HG03439 (cell line): Measurements from ENCODE around the gene OR6V1.

ENCODE experiments used
- ATAC-seq: cut with Tn5 transposase; IDR thresholded peaks from one replicate; pipeline ENCODE4 v1.9.1; 2021; ENCODE audit warnings: mild to moderate bottlenecking, moderate library complexity; ENCODE audit not compliant: unreplicated experiment

Gene OR6V1, protein sequence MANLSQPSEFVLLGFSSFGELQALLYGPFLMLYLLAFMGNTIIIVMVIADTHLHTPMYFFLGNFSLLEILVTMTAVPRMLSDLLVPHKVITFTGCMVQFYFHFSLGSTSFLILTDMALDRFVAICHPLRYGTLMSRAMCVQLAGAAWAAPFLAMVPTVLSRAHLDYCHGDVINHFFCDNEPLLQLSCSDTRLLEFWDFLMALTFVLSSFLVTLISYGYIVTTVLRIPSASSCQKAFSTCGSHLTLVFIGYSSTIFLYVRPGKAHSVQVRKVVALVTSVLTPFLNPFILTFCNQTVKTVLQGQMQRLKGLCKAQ

DNA sequence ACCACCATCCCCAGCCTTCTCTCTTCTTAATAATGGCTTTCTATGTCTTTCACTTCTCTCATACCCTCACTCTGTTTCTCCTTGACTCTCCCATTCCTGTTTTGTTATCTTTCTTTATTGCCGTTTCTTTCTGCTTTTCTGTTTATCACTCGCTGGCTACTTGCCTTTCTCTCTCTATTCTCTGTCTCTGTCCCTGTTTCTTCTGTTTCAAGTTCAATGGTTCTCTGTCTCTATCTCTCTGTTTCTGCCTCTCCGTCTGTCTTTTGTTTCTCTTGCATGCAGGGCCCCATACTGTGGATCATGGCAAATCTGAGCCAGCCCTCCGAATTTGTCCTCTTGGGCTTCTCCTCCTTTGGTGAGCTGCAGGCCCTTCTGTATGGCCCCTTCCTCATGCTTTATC lies at the start of gene OR6V1:
Gene OR6V1 (plus strand): TSS at position 301 of the 400 bp plus-strand sequence. CDS start 0 bp downstream, at position 301.
- no peak for ATAC-seq

DNA sequence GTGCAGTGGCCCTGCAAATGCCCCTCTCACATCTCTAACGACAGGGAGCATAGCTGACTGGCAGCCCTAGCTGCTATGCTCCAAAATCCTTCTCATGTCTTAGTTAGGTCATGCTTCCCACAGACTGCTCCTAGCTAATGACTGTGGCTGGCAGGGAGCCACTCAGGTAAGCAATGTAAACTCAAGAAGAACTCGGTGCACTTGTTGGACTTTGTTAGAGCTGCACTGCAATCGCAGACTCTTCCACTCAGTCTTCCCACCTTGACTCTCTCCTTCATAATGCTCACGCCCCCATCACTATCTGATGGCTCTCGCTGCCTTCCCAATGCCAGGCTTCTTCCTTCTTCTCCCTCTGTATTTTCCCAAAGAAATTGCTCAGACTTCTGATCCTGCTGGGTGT lies 49.2 kb upstream of the OR6V1 start:
- ATAC-seq: no peak

DNA sequence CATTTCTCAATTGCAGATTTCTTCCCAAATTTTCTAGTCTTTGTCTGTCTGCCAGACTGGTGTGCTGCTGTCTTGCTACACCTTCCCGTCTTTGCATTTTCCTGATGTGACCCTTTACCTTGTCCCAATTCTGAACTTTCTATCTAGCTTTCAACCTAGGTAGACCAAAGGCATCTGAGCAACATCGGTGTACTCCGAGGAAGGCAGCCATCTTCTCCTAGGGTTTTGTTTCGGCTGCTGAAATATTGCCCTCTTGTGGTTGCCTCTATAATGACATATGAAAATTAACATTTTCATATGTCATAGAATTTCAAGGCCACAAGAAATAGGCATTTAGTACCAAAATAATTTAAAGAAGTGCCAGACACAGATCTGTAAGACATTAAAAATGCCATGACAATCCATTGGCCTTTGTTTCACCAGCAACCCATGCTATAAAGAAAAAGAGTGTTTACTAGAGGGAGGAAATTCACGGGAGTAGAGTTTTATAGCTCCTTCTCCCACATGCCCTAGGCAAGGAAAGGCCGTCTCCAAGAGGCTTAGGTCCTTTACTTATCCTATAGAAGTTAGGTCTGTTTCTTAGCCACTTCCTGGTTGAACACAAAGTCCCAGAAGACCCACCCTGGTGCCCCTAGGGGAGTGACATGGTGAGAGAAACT lies 48.6 kb upstream of the OR6V1 start:
- peak; percentile 58 for ATAC-seq

DNA sequence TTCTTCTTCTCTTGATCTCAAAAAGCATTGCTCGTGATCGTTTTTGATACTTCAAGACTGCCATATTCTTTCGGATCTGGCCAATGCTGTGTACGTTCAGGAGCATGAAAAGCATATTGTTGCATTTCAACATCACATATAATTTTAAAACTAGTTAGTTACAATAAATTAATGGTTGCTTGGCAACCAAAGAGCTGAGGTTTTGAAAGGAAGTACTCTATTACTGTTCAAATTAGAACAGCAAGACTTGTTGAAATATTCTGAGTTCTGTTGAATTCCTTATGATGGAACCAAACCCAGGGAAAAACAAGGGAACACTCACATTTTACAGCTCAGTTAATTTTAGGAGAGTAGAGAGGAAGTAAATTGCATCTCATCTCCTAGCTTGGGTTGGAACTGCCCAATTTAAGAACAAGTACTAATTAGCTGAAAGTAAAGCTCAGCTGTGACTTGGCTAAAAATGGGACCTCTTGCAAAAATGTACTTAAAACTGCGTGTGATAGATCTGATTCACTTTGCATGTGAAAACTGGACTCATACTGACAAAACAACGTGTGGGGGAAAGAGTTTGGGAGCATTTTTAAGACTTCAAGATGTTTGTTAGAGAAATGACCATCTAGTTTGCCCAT lies 46.4 kb upstream of the OR6V1 start:
- ATAC-seq: no peak

DNA sequence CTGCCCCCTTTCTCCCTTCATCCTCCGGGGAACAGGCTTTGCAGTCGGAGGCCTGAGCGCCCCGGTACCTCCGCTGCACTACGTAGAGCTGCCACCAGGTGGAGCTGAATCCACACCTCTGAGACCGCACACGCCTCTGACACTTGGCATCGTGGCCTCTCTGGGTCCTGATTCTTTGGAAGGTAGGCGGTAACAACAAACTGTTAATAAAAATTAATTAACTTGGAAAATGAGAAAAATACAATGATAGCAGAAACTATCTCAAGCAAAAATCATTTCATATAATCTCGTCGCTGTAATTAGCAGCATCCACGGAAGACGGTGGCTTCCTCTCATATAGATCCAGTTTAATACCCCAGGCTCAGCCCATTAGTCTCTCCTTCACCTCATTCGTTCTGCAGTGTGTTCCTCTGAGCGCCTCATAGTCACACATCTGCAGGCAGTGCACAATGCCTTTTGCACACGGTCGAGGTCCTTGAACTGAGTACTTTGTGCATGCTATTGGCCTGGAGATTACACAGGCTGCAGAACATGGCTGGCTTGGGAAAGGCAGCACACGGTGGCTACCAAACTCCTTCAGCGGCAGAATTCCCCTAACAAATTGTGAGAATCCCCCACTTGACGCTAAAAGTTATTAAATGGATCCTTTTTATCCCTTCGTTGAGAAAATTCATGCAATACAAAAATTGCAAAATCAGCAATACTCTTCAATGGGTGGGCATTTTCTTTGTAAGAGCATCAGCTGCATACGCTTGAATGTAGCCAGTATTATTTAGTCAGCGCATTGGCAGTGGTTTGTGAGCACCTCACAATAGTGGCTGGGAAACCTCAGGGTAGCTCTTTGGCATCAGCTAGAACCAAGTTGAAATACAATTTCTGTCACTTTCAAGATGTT lies 43.9 kb upstream of the OR6V1 start:
- ATAC-seq: peak; percentile 88

DNA sequence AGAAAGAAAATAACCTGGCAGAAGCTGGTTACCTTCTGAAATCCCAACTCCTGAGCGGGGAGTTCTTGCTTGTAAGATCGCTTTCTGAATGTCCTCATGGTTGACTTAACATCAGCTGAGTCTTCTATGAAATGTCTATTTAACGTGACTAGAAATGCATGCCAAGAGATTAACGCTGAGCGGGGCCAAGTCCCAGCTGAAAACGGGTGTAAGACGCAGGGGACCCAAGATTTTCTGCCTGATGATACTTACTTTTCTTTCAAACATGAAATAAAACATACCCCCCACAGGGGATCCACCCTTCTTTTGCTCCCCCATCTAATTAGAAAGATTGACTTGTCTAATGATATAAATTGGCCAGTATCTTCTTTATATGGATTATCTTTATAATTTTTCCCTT lies 40.1 kb upstream of the OR6V1 start:
- no peak for ATAC-seq

DNA sequence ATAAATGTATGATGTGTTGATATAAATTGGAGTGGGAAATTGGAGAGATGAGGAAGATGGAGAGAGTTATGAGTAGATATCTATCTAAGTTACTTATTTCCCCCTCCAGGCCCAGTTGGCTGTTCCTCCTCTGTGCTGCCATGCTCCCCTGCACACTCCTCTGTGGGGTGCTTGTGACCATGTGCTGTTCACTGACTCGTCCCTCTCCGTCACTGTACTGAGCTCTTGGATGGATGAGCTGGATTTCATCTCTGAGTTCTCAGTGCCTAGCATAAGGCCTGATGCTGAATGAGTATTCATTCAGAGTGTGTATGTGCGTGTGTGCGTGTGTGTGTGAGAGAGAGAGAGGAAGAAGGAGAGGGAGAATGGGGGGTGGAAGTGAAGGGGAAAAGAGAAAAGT lies 39.7 kb upstream of the OR6V1 start:
- ATAC-seq: no peak

DNA sequence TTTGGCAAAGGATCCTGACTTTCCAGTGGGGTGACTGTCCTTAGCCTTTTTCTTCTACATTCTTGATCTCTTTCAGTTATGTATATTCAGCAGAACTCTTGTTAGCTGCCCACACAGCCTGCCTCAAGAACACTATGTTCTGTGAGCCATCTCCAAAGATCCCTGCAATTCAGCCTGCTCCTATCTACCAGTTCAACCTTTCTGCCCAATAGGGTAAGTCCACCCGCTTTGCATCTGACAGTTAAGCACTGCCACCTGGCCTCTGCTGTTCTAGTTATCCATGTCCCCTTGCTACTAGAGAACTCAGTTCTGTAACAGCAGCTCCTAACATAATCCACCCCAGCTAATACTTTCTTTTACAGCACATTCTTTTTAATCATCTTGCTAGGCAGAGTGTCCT lies 38.7 kb upstream of the OR6V1 start:
- no peak for ATAC-seq

DNA sequence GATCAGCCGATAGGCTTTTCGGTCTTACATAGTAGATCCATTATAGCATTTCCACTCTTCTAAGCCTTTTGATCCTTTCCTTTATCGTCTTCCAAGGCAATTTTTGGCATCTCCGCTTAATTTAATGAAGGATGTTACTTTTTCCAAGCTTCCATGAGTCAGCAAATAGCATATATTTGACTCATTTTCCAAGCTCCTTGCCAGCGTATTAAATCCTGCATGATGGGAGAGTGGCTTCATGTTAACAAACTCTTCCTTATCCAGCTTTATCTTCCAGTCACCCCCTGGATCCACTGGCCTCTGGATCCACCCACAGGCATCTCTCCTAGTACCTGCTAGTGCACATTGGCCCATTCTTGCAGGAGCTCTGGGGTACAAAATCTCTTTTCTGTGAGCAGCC lies 38.2 kb upstream of the OR6V1 start:
- ATAC-seq: no peak

DNA sequence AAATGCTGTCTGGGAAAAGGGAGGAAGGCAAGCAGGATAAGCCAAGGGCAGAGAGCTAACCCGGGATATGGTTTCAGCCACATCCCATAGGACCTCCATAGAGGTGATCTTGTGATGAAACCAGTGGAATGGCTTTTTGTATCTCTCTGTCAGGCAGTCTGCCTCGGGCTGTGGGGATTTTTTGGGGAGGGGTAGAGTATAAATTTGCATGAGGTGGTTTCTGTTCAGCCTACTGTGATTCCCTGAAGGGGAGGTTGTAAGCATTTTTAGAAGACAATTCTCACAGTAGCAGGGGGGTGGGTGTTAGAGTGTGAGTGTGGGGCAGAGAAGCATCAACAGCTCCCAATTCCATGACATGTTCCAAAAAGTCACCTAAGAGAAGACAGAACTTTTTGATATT lies 37.1 kb upstream of the OR6V1 start:
- ATAC-seq: no peak

DNA sequence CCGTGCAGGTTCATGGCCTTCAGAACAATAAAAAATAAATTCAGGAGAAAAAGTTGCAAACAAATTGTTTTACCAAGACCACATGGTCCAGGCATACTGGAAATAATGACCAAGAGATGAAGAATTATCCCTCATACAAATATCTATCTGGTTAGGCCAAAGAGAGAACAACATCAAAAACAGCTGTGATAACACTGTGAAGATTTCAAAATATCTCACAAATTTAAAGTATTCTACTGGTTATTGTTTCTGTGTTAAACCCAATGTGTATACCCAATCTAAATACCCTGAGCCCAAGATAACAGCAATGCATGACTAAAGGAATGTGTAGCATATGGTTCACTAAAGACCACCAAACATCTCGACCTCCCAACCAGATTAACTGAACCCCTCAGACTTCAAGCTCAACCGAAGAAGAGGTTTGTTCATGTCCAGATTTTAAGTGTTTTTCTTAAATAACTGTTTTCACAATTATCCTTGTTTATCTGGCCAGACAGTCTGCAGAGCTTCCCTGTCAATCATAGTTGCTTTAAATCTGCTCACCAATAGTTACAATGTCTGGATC lies 36.1 kb upstream of the OR6V1 start:
- no peak for ATAC-seq

DNA sequence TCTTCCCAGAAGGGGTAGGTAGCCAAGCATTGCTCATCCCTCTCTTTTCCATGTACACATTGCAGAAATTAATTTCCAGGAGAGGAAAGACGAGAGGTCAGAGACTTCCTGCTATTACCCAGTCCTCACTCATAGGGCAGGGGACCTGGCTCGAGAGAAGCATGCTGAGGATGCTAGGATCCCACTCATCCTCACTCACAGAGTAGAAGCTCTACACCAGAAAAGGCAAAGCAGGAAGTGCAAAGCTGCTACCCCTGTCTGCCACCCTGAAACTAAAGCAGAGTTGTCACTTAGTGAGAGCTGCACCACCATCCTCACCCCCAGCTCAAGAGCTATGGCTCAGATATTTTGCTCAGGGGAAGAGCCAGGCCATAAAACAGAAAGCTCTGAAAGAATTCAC lies 35.1 kb upstream of the OR6V1 start:
- ATAC-seq: no peak

DNA sequence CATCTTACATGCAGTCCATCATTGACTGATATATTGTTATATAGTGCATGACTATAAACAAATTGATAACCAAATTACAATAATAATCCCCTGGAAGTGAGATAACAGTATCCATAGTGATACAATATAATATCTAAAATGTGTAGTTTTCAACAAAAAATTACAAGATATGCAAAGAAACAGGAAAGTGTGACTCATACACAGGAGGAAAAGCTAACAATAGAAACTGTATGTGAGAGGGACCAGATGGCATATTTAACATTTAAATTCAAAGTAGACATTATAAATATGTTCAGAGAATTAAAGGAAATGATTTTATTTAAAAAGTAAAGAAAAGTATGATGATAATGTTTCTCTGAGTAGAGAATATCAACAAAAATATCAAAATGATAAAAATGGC lies 33.2 kb upstream of the OR6V1 start:
- no peak for ATAC-seq

DNA sequence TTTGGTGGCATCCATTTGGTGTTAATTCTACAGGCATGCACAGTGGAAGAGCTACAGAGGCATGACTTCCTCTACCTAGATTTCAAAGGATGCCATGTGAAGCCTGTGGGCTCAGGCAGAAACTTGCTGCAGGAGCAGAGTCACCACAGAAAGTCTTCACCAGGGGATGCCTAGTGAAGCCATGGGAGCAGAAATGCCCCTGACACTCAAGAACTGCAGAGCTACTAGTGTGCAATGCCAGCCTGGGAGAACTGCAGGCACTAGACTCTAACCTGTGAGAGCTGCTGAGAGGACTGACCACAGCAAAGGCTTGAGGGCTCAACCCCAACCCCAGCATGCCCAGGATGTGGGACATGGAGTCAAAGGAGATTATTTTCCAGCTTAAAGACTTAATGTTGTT lies 29.1 kb upstream of the OR6V1 start:
- ATAC-seq: no peak

DNA sequence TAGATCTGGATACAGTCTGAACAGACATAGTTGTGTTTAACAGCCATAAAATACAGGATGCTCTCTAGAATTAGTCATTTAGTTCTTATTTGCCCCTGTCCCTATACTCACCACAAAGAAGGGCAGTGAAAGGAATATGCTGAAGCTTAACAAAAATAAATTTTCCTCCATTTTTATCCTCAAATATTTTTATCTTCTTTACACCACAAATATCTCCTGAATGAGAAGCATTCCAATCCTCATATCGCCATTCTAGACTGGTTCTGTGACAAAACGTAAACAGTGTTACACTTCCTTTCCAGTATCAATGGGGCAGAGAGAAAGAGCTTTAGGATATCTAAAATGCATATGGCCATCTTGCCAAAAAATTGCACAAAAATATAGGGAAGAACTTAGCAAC lies 26.8 kb upstream of the OR6V1 start:
- ATAC-seq: no peak

DNA sequence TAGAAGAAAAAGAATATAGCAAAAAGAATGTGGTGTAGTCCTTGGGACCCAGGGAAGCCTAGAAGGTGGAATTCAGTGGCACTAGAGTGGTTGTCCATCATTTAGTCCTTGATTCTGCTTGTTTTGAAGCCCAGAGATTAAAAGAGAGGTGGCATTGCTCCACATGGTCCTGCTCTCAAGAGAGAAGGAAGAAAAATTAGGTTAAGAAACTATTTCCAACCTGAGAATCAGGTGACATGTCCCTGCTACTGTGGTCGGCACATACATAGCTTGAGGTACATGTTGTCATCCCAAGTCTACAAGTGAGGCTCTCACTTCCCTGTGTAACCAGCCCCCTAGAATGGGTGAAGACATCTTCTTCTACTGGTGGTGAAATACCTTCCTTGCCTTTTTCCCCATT lies 25.1 kb upstream of the OR6V1 start, which contains the start of gene OR9A2:
Gene OR9A2 (minus strand): TSS at position 101 of the 400 bp plus-strand sequence. CDS start 0 bp downstream, at position 101.
- ATAC-seq: no peak

DNA sequence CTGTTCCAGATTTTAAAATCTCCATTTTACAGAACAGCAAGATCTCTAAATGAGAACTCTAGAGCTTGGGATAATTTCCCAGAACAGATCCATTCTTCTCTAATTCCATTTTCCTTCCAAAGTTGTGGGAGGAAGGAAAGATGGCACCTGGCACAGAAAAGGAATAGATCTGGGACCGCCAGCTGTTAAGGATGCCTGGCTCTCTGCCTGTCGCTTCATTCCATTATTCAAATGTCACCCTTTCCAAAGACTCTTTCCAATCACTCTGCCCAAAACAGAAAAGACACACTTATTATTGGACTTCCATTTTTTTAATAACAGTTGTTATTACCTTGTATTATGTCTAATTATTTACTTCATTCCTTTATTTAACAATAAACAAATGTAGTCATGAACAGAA lies 24.5 kb upstream of the OR6V1 start:
- ATAC-seq: no peak

DNA sequence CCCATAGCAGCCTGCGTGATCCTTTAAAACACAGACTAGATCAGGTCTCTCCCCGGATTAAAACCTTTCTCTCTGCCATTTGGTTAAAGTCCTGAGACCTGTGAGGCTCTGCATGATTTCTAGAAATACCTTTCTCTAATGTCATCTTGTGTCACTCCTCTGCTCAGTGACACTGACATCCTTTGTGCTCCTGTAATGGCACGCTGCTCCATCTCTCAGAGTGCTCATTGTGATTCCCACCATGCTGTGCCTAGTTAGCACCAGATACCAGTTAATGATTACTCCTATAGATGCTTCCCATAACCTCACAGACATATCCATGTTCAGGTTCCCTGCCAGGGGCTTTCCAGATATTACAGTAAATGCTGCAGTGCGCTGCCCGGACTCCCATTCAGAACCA lies 13.5 kb upstream of the OR6V1 start:
- ATAC-seq: no peak

DNA sequence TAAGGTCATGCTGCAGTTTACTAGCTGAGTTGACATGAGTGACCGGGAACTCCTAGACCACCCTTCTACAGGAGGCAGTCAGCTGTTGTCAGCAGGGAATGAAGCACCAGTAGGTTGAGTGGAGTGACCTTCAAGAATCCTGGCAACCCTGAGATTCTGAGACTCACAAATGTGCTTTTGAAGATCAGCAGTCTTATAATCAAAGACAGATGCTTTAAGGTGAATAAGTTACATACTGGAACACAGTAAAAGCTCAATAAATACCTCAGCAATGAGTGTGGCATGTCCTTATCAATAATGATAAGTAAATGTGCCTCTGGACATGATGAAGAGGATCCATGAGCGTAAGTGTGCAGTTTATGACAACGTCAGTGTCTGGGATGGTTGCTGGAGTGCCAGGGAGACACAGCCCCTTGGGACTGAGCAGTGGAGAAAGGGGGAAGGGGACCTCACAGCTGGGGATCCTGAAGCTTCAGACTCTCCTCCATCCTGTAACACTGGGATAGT lies 11.9 kb upstream of the OR6V1 start:
- ATAC-seq: no peak

DNA sequence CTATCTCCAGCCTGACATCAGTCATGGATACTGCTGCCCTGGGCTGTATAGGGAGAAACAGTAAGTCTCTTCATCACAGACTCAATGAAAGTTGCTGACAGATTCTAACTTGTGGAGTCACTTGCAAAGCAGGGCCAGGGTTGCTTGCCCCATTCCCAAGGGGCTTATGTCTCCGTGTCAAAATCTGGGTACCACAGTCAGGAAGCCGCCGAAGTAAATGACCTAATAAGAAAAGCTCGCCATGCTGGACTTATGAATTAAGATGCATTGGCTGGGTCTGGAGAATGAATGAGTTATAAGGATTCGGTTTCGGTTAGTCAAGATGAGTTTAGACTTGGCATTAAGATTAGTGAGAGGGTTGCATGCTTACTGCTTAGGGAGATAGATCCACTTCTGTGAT lies 10.8 kb upstream of the OR6V1 start:
- no peak for ATAC-seq
